Endodermal cell (in vitro differentiated cells): ENCODE measurements around the gene POFUT1. TPM values are rescaled to one million over a fixed set of nuclear protein-coding genes. Genes with fewer than 3 reads are reported as not detected.

Source experiments
- DNase-seq: peaks from one replicate; pipeline ENCODE4 v3.0.0-alpha.2; 2017
- H3K27ac ChIP-seq: 2 replicates; pipeline ENCODE4 v1.5.1; 2013; ENCODE audit warnings: mild to moderate bottlenecking, low read depth, low read length, moderate library complexity
- H3K27me3 ChIP-seq: 2 replicates; pipeline ENCODE4 v1.6.1; 2013; ENCODE audit warnings: mild to moderate bottlenecking, low read length, moderate library complexity; ENCODE audit not compliant: insufficient read depth, control insufficient read depth, poor library complexity, severe bottlenecking
- H3K36me3 ChIP-seq: 2 replicates; pipeline ENCODE4 v1.7.0; 2013; ENCODE audit warnings: mild to moderate bottlenecking, low read length, moderate library complexity; ENCODE audit not compliant: control insufficient read depth, insufficient read depth
- H3K4me1 ChIP-seq: one replicate; pipeline ENCODE4 v1.7.0; 2013; ENCODE audit warnings: low read length; ENCODE audit not compliant: control insufficient read depth, insufficient read depth
- H3K4me3 ChIP-seq: 2 replicates; pipeline ENCODE4 v1.5.1; 2013; ENCODE audit warnings: mild to moderate bottlenecking, low read length, moderate library complexity
- H3K9ac ChIP-seq: 2 replicates; pipeline ENCODE4 v1.6.1; 2013; ENCODE audit warnings: mild to moderate bottlenecking, low read length, moderate library complexity; ENCODE audit not compliant: poor library complexity, severe bottlenecking; ENCODE audit errors: extremely low read depth
- H3K9me3 ChIP-seq: 2 replicates; pipeline ENCODE4 v1.6.1; 2013; ENCODE audit warnings: mild to moderate bottlenecking, low read length, moderate library complexity; ENCODE audit not compliant: control insufficient read depth
- H3K27ac Mint-ChIP-seq: 2 replicates; pipeline ENCODE4 v1.8.0; 2020; ENCODE audit warnings: mixed read lengths
- H3K27me3 Mint-ChIP-seq: 2 replicates; pipeline ENCODE4 v1.8.0; 2021; ENCODE audit warnings: mild to moderate bottlenecking, mixed read lengths; ENCODE audit not compliant: insufficient read depth
- H3K36me3 Mint-ChIP-seq: 2 replicates; pipeline ENCODE4 v1.8.0; 2020; ENCODE audit warnings: low read depth, mixed read lengths
- H3K4me1 Mint-ChIP-seq: 2 replicates; pipeline ENCODE4 v1.8.0; 2020; ENCODE audit warnings: mixed read lengths
- H3K4me3 Mint-ChIP-seq: 2 replicates; pipeline ENCODE4 v1.8.0; 2020; ENCODE audit warnings: mild to moderate bottlenecking, moderate library complexity, mixed read lengths
- H3K9me3 Mint-ChIP-seq: 2 replicates; pipeline ENCODE4 v1.8.0; 2020; ENCODE audit warnings: mild to moderate bottlenecking, mixed read lengths
- CTCF ChIP-seq: fragments of 200-600 bp; sonication (generic); conservative IDR thresholded peaks from 2 replicates; pipeline ENCODE4 v1.5.0; 2021; ENCODE audit warnings: antibody characterized with exemption, mild to moderate bottlenecking
- WGBS, 2 experiments: methylation state at CpG; one replicate each; pipeline versions ENCODE4 v1.1.5 to v1.1.7; 2013; ENCODE audit warnings: missing lambda C conversion rate in 2 of 2, mixed read lengths in 1 of 2; ENCODE audit not compliant: insufficient coverage in 1 of 2, insufficient read length in 1 of 2; 5-methylcytosine and 5-hydroxymethylcytosine counted together
- total RNA-seq, 2 donors: library from RNA; stranded (reverse); fragmentation: NEBNext Ultra II Directional in 1 of 2; extraction: Animal tissue kit (Norgen Biotek cat#: 25700) in 1 of 2; gene quantifications; 2 replicates in 1 of 2; 3 replicates in 1 of 2; pipeline ENCODE4 v1.2.1, GENCODE V29; 2021

The POFUT1 gene
- total RNA-seq, 2 donors from 2014 or later: 43.9 to 44.8 TPM

DNA sequence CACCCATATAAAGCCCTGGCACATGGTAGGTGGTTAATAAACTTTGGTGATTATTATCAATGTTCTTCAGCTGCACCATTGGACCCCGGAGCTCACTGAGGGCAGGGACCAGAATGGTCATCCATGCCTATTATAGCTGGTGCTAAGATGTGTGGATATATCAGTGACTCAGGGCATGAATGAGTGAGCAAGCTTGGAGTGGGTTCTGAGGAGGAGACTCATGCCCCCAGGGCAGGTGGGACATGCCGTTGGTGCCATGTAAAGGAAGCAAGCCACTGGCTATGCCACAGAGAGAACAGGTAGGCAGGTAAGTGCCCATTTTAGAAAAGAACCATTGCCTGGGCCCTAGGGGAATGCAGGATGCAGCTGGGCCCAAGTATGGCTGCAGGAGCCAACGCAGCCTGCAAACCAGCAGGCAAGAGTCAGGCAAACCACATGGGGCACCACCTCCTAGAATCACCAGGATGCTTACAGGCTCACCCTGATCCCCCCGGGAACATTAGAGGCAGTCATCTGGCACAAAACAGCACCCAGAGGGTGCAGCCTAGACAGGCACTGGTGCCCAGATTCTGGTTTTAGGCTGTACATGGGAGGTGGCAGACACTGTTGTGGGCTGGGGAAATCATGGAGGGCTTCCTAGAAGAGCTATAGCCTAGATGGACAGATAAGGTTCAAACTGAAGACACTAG lies 23.6 kb upstream of the POFUT1 start:
- peaks cover 9% of the 10 kb centered on the region for H3K4me1 Mint-ChIP-seq
- TF ChIP-seq CTCF: no peak

DNA sequence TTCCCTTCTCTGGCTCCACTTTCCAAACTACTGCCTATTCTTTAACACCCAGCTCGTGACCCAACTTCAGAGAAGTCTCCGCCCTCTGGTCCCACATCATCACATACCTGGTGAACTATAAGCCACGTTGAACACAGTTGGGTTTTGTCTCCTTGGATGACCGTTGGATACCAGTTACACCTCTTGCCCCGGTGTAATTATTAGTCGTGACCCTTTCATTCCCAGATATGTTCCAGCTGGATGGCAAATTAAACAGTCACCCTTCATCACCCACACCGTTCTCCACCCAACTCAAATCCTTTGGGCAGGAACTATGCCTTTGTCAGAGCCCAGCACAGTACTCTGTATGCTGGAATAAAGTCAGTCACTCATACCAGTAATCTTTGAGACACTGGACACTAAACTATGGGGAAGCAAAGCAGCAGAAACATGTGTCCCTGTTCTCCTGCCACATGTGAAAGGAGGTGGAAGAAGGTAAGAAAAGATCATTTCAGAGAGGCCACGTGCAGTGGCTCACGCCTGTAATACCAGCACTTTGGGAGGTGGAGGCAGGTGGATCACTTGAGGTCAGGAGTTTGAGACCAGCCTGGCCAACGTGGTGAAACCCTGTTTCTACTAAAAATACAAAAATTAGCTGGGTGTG lies 22.6 kb upstream of the POFUT1 start:
- H3K36me3 Mint-ChIP-seq: peaks cover 6% of the 10 kb centered on the region
- Histone ChIP-seq H3K27me3 (no peaks in the 10 kb centered on the region), H3K36me3 (no peaks in the 10 kb centered on the region), H3K9me3 (no peaks in the 10 kb centered on the region), H3K4me3 (no peak overlapping the region), H3K4me1 (peaks cover 6% of the 10 kb centered on the region), H3K9ac (no peak overlapping the region), H3K27ac (no peak overlapping the region)
- no peaks in the 10 kb centered on the region for H3K27me3 Mint-ChIP-seq
- H3K9me3 Mint-ChIP-seq: no peaks in the 10 kb centered on the region
- 88 to 90% methylated on average over 10 of the region's 10 CpGs for WGBS, 2 experiments
- no peak for DNase-seq
- H3K27ac Mint-ChIP-seq: no peak overlapping the region
- H3K4me1 Mint-ChIP-seq: peaks cover 13% of the 10 kb centered on the region
- no peak for TF ChIP-seq CTCF
- H3K4me3 Mint-ChIP-seq: no peak overlapping the region

More for the DNA sequence above, 23.6 kb upstream of the POFUT1 start:
- Histone ChIP-seq H3K4me3 (no peak overlapping the region), H3K9ac (no peak overlapping the region), H3K27ac (no peak overlapping the region), H3K9me3 (no peaks in the 10 kb centered on the region), H3K27me3 (no peaks in the 10 kb centered on the region), H3K4me1 (peaks cover under 1% of the 10 kb centered on the region), H3K36me3 (no peaks in the 10 kb centered on the region)
- H3K36me3 Mint-ChIP-seq: peaks cover 6% of the 10 kb centered on the region
- no peaks in the 10 kb centered on the region for H3K9me3 Mint-ChIP-seq
- H3K27me3 Mint-ChIP-seq: no peaks in the 10 kb centered on the region
- H3K4me3 Mint-ChIP-seq: no peak overlapping the region
- WGBS, 2 experiments: 93% methylated on average over 2 to 4 of the region's 4 CpGs
- H3K27ac Mint-ChIP-seq: no peak overlapping the region
- no peak for DNase-seq

- Mint-ChIP-seq H3K27me3 (no peaks in the 10 kb centered on the region), H3K27ac (no peak overlapping the region), H3K4me3 (no peak overlapping the region), H3K9me3 (no peaks in the 10 kb centered on the region), H3K4me1 (peaks cover 22% of the 10 kb centered on the region), H3K36me3 (peaks cover 6% of the 10 kb centered on the region)
- H3K27ac ChIP-seq: no peak overlapping the region
- H3K4me3 ChIP-seq: no peak overlapping the region
- no peak for TF ChIP-seq CTCF
- peaks cover 6% of the 10 kb centered on the region for H3K4me1 ChIP-seq
- DNase-seq: no peak
- 86 to 100% methylated on average over 1 of the region's 1 CpG for WGBS, 2 experiments
- H3K27me3 ChIP-seq: no peaks in the 10 kb centered on the region
- H3K9ac ChIP-seq: no peak overlapping the region
- H3K9me3 ChIP-seq: no peaks in the 10 kb centered on the region
- no peaks in the 10 kb centered on the region for H3K36me3 ChIP-seq
Observed at GRCh38 chr20:32186506-32186905, 21.2 kb upstream of the POFUT1 start.
